ENCODE data around the gene CD74.

- TF ChIP-seq CTCF (IDR thresholded peaks at IDR 0.05; ENCODE audit: poor library complexity, severe bottlenecking) (no peak), REST (IDR thresholded peaks at IDR 0.05; ENCODE audit: borderline replicate concordance) (no peak)
Measured at GRCh38 chr5:150411245-150411979, 1.3 kb downstream of the CD74 start.

Data from neural cell (in vitro differentiated cells).